ENCODE results near the gene PACS1.

PACS1 gene

GRCh38 chr11:66059966-66060680, 9.9 kb upstream of the PACS1 start:
- in situ Hi-C loops (cut with HindIII; ENCODE audit: low sequenced_read_pairs): no loop called here
- no peak overlapping the region for H3K4me3 ChIP-seq (ENCODE audit: low read depth, low read length)

GRCh38 chr11:66061268-66061667, 8.8 kb upstream of the PACS1 start:
- no peak for TF ChIP-seq CTCF (IDR thresholded peaks at IDR 0.05; ENCODE audit: low read depth, low read length, missing control alignments)
- DNase-seq (ENCODE audit: low read depth): no peak
- in situ Hi-C loops (cut with HindIII; ENCODE audit: low sequenced_read_pairs): no loop called here
- no peak overlapping the region for H3K4me3 ChIP-seq (ENCODE audit: low read depth, low read length)

More at GRCh38 chr11:66059966-66060680, 9.9 kb upstream of the PACS1 start:
- TF ChIP-seq CTCF (IDR thresholded peaks at IDR 0.05; ENCODE audit: low read depth, low read length, missing control alignments): no peak
- DNase-seq (ENCODE audit: low read depth): no peak

GRCh38 chr11:66062408-66062807, 7.7 kb upstream of the PACS1 start:
- TF ChIP-seq CTCF (IDR thresholded peaks at IDR 0.05; ENCODE audit: low read depth, low read length, missing control alignments): no peak
- DNase-seq (ENCODE audit: low read depth): no peak
- H3K4me3 ChIP-seq (ENCODE audit: low read depth, low read length): no peak overlapping the region
- in situ Hi-C loops (cut with HindIII; ENCODE audit: low sequenced_read_pairs): no loop called here

GRCh38 chr11:66063900-66064299, 6.2 kb upstream of the PACS1 start:
- in situ Hi-C loops (cut with HindIII; ENCODE audit: low sequenced_read_pairs): no loop called here
- no peak for TF ChIP-seq CTCF (IDR thresholded peaks at IDR 0.05; ENCODE audit: low read depth, low read length, missing control alignments)
- DNase-seq (ENCODE audit: low read depth): no peak
- H3K4me3 ChIP-seq (ENCODE audit: low read depth, low read length): no peak overlapping the region

- no peak overlapping the region for H3K4me3 ChIP-seq (ENCODE audit: low read depth, low read length)
- DNase-seq (ENCODE audit: low read depth): no peak
- in situ Hi-C loops (cut with HindIII; ENCODE audit: low sequenced_read_pairs): no loop called here
- no peak for TF ChIP-seq CTCF (IDR thresholded peaks at IDR 0.05; ENCODE audit: low read depth, low read length, missing control alignments)
Measured at GRCh38 chr11:66064571-66064970, 5.5 kb upstream of the PACS1 start.

- no peak overlapping the region for H3K4me3 ChIP-seq (ENCODE audit: low read depth, low read length)
- DNase-seq (ENCODE audit: low read depth): no peak
- in situ Hi-C loops (cut with HindIII; ENCODE audit: low sequenced_read_pairs): no loop called here
- TF ChIP-seq CTCF (IDR thresholded peaks at IDR 0.05; ENCODE audit: low read depth, low read length, missing control alignments): no peak
Measured at GRCh38 chr11:66066751-66067150, 3.3 kb upstream of the PACS1 start.
